PC-9 (cell line): ENCODE measurements around the gene IMP3.

Experiments used
- EZH2 ChIP-seq: fragments of 200-600 bp; sonication (generic); IDR thresholded peaks from 2 replicates; pipeline ENCODE4 v1.8.0; 2017; ENCODE audit warnings: antibody characterized with exemption, low read depth
- TF ChIP-seq, protein P1 (sequence below): fragments of 200-600 bp; sonication (generic); conservative IDR thresholded peaks from 2 replicates; pipeline ENCODE4 v1.6.1; 2017; ENCODE audit warnings: mixed run types, antibody characterized with exemption, mild to moderate bottlenecking, moderate library complexity

DNA sequence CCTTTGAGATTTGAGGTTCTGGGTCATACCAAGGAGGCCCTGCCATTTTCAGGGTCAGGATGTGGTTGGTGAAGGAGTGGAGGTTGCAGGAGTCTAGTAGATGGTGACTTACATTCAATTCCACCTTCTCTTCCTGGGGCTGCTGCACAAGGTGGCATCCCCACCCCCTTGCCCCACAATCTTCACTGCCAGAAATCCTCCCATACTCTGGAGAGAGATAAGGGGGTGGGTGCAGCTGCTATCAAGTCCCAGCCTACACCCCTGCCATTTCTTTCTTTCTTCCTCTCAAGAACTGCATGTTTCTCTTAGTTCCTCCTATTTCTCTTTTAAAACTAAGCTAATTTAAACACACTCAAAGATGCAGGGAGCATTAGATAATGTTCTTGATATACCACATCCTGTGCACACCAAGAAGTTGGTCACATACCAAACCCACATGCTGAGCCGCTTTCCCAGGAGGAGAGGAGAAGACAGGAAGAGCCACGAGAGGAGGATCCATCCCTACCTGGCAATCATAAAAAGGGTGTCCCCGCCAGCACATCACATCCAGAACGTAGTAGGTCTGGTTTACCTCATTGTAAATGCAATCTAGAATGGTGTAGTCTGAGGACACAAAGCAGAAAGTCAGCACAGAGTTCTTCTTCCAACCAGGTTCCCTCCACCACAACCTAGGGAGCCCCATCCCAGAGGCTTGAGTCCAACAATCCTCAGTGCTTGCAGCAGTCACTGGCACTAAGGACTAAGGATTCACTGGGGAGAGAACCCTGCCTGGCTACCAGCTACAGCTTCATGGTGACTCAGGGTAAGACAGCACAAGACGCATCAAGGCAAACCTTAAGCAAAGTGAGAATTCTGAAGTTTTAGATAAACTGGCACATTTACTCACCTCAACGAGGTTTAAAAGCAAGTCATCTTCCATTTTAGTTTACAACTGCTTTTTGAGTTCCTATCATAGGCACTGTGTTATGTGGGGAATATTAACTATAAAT lies 33.0 kb downstream of the IMP3 start:
- TF ChIP-seq, protein P1, sequence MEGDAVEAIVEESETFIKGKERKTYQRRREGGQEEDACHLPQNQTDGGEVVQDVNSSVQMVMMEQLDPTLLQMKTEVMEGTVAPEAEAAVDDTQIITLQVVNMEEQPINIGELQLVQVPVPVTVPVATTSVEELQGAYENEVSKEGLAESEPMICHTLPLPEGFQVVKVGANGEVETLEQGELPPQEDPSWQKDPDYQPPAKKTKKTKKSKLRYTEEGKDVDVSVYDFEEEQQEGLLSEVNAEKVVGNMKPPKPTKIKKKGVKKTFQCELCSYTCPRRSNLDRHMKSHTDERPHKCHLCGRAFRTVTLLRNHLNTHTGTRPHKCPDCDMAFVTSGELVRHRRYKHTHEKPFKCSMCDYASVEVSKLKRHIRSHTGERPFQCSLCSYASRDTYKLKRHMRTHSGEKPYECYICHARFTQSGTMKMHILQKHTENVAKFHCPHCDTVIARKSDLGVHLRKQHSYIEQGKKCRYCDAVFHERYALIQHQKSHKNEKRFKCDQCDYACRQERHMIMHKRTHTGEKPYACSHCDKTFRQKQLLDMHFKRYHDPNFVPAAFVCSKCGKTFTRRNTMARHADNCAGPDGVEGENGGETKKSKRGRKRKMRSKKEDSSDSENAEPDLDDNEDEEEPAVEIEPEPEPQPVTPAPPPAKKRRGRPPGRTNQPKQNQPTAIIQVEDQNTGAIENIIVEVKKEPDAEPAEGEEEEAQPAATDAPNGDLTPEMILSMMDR = no peak
- TF ChIP-seq EZH2 = no peak
